ENCODE data around the gene VKORC1.

VKORC1 gene

GRCh38 chr16:31131416-31131815 lies 36.8 kb upstream of the VKORC1 start:
- TF ChIP-seq RARB (CRISPR knock-in tag; IDR thresholded peaks at IDR 0.05) = no peak
- TF ChIP-seq TSHZ2 (CRISPR knock-in tag; IDR thresholded peaks at IDR 0.05) = no peak
- TF ChIP-seq SNAI2 (CRISPR knock-in tag; IDR thresholded peaks at IDR 0.05) = no peak
- no peak for TF ChIP-seq ESRRG (CRISPR knock-in tag; IDR thresholded peaks at IDR 0.05)
- no peak for TF ChIP-seq OSR1 (CRISPR knock-in tag; IDR thresholded peaks at IDR 0.05)
- TF ChIP-seq ZC3H10 (CRISPR knock-in tag; IDR thresholded peaks at IDR 0.05) = no peak
- no peak for TF ChIP-seq CSDC2 (CRISPR knock-in tag; IDR thresholded peaks at IDR 0.05)
- no peak for TF ChIP-seq ISL1 (CRISPR knock-in tag; IDR thresholded peaks at IDR 0.05)
- no peak for TF ChIP-seq ZNF70 (CRISPR knock-in tag; IDR thresholded peaks at IDR 0.05)
- TF ChIP-seq ZNF565 (CRISPR knock-in tag; conservative IDR thresholded peaks at IDR 0.05; ENCODE audit: low read depth) = no peak
- TF ChIP-seq ZFP30 (CRISPR knock-in tag; IDR thresholded peaks at IDR 0.05) = no peak
- TF ChIP-seq BACH2 (CRISPR knock-in tag; IDR thresholded peaks at IDR 0.05; ENCODE audit: borderline replicate concordance) = no peak
- no peak for TF ChIP-seq ZFP3 (CRISPR knock-in tag; IDR thresholded peaks at IDR 0.05)
- no peak for TF ChIP-seq GLIS3 (CRISPR knock-in tag; IDR thresholded peaks at IDR 0.05)
- no peak for TF ChIP-seq POU6F1 (CRISPR knock-in tag; IDR thresholded peaks at IDR 0.05; ENCODE audit: borderline replicate concordance, low read depth)
- no peak for ATAC-seq

- TF ChIP-seq CREB5 (CRISPR knock-in tag; IDR thresholded peaks at IDR 0.05; ENCODE audit: low read depth) = no peak
- no peak for TF ChIP-seq PPARA (CRISPR knock-in tag; IDR thresholded peaks at IDR 0.05; ENCODE audit: borderline replicate concordance)
- TF ChIP-seq ZFP3 (CRISPR knock-in tag; IDR thresholded peaks at IDR 0.05) = no peak
- no peak for TF ChIP-seq ZC3H10 (CRISPR knock-in tag; IDR thresholded peaks at IDR 0.05)
- TF ChIP-seq TCF4 (CRISPR knock-in tag; IDR thresholded peaks at IDR 0.05; ENCODE audit: borderline replicate concordance) = no peak
- no peak for TF ChIP-seq ESRRG (CRISPR knock-in tag; IDR thresholded peaks at IDR 0.05)
- no peak for TF ChIP-seq CSDC2 (CRISPR knock-in tag; IDR thresholded peaks at IDR 0.05)
- TF ChIP-seq PATZ1 (CRISPR knock-in tag; IDR thresholded peaks at IDR 0.05; ENCODE audit: borderline replicate concordance) = no peak
- no peak for TF ChIP-seq TSHZ2 (CRISPR knock-in tag; IDR thresholded peaks at IDR 0.05)
- TF ChIP-seq TOX (CRISPR knock-in tag; IDR thresholded peaks at IDR 0.05; ENCODE audit: borderline replicate concordance) = no peak
- no peak for TF ChIP-seq RARB (CRISPR knock-in tag; IDR thresholded peaks at IDR 0.05)
- no peak for ATAC-seq
Observed at GRCh38 chr16:31130899-31131298, 36.3 kb upstream of the VKORC1 start.

- ATAC-seq = no peak
- TF ChIP-seq ZNF70 (CRISPR knock-in tag; IDR thresholded peaks at IDR 0.05) (no peak), TCF4 (CRISPR knock-in tag; IDR thresholded peaks at IDR 0.05; ENCODE audit: borderline replicate concordance) (no peak), CSRNP3 (CRISPR knock-in tag; IDR thresholded peaks at IDR 0.05) (no peak), TSHZ2 (CRISPR knock-in tag; IDR thresholded peaks at IDR 0.05) (no peak), CSDC2 (CRISPR knock-in tag; IDR thresholded peaks at IDR 0.05) (no peak), ZFP3 (CRISPR knock-in tag; IDR thresholded peaks at IDR 0.05) (no peak), TOX (CRISPR knock-in tag; IDR thresholded peaks at IDR 0.05; ENCODE audit: borderline replicate concordance) (no peak), GLIS3 (CRISPR knock-in tag; IDR thresholded peaks at IDR 0.05) (no peak)
Observed at GRCh38 chr16:31130336-31130891, 35.8 kb upstream of the VKORC1 start.

Measured in SK-N-SH treated with all-trans-retinoic acid at 6 μM for 48 hours (cell line).